Measurements from ENCODE around the gene CNEP1R1. TPM values are rescaled to one million over a fixed set of nuclear protein-coding genes. Genes with fewer than 3 reads are reported as not detected.

The CNEP1R1 gene
- total RNA-seq, 2 donors from 2014 or later: 20.2 to 24.9 TPM

GRCh38 chr16:50065241-50065623 lies 40.2 kb downstream of the CNEP1R1 start:
- H3K36me3 Mint-ChIP-seq (ENCODE audit: low read depth): no peaks in the 10 kb centered on the region
- H3K27ac Mint-ChIP-seq: no peak overlapping the region
- no peak overlapping the region for H3K27ac ChIP-seq (ENCODE audit: low read depth, low read length)
- peak overlapping the region; percentile 84 for H3K4me3 ChIP-seq (ENCODE audit: low read length)
- 86 to 88% methylated on average over 5 to 8 of the region's 8 CpGs for WGBS, 2 experiments (ENCODE audit: insufficient coverage in 1 of 2, insufficient read length in 1 of 2)
- H3K9me3 ChIP-seq (ENCODE audit: control insufficient read depth, low read length): no peaks in the 10 kb centered on the region
- DNase-seq: no peak
- H3K36me3 ChIP-seq (ENCODE audit: control insufficient read depth, insufficient read depth, low read length): peaks cover 17% of the 10 kb centered on the region
- H3K4me1 Mint-ChIP-seq: peaks cover 15% of the 10 kb centered on the region
- no peak for TF ChIP-seq CTCF (conservative IDR thresholded peaks at IDR 0.05)
- H3K9me3 Mint-ChIP-seq: no peaks in the 10 kb centered on the region
- H3K4me3 Mint-ChIP-seq: peak overlapping the region; percentile 79
- H3K4me1 ChIP-seq (ENCODE audit: control insufficient read depth, insufficient read depth, low read length): no peaks in the 10 kb centered on the region
- no peak overlapping the region for H3K9ac ChIP-seq (ENCODE audit: extremely low read depth, low read length, poor library complexity, severe bottlenecking)
- H3K27me3 Mint-ChIP-seq (ENCODE audit: insufficient read depth): no peaks in the 10 kb centered on the region
- no peaks in the 10 kb centered on the region for H3K27me3 ChIP-seq (ENCODE audit: control insufficient read depth, insufficient read depth, low read length, poor library complexity, severe bottlenecking)

GRCh38 chr16:50065624-50066481 lies 40.8 kb downstream of the CNEP1R1 start, which contains the start of gene HEATR3:
Gene HEATR3, plus strand, starts transcription at chr16:50065970. Its CDS starts 162 bp downstream, at chr16:50066132.
- Mint-ChIP-seq H3K9me3 (no peaks in the 10 kb centered on the region), H3K27me3 (ENCODE audit: insufficient read depth) (no peaks in the 10 kb centered on the region), H3K27ac (peak within 1 kb of the TSS; percentile 91), H3K4me1 (peaks cover 15% of the 10 kb centered on the region), H3K36me3 (ENCODE audit: low read depth) (peaks cover 3% of the 10 kb centered on the region), H3K4me3 (peak within 1 kb of the TSS; percentile 79)
- Histone ChIP-seq H3K4me3 (ENCODE audit: low read length) (peak within 1 kb of the TSS; percentile 84), H3K36me3 (ENCODE audit: control insufficient read depth, insufficient read depth, low read length) (peaks cover 22% of the 10 kb centered on the region), H3K9ac (ENCODE audit: extremely low read depth, low read length, poor library complexity, severe bottlenecking) (peak within 1 kb of the TSS; percentile 68), H3K27ac (ENCODE audit: low read depth, low read length) (peak within 1 kb of the TSS; percentile 91), H3K4me1 (ENCODE audit: control insufficient read depth, insufficient read depth, low read length) (no peaks in the 10 kb centered on the region), H3K27me3 (ENCODE audit: control insufficient read depth, insufficient read depth, low read length, poor library complexity, severe bottlenecking) (no peaks in the 10 kb centered on the region), H3K9me3 (ENCODE audit: control insufficient read depth, low read length) (no peaks in the 10 kb centered on the region)
- no peak for TF ChIP-seq CTCF (conservative IDR thresholded peaks at IDR 0.05)
- 0 to 2% methylated on average over 21 to 90 of the region's 91 CpGs for WGBS, 2 experiments (ENCODE audit: insufficient coverage in 1 of 2, insufficient read length in 1 of 2)
- DNase-seq: peak; percentile 98

DNA sequence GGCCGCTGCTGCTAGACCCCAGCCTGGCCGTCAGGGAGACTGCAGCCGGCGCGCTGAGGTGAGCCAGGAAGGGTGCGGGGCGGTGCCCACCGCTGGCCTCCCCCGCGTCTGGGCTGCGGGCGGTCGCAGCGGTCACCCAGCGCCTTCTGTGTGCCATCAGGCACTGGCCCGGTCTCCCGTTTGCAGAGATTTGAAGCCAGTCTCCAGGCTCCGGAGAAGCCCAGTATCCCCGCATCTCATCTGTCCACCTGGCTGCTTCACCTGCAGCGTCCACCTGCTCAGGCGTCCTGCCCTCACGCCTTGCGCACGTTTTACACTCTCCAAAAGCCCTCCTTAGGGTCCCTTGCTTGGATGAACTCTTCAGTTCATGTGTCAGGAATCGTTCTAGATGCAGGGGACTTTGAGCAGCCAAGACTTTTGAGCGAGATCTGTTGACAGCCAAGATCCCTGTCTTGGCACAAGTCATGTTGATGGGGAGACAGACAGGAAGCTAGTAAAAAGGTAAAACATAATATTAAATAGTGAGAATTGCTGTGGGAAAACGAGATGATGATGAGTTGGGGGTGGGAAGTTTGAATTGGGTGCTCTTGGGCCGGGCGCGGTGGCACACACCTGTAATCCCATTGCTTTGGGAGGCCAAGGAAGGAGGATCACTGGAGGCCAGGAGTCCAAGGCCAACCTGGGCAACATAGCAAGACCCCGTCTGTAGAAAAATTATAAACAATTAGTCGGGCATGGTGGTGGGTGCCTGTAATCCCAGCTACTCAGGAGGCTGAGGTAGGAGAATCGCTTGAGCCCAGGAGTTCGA lies 41.7 kb downstream of the CNEP1R1 start:
- WGBS, 2 experiments (ENCODE audit: insufficient coverage in 1 of 2, insufficient read length in 1 of 2): 25 to 26% methylated on average over 31 to 34 of the region's 34 CpGs

More for the DNA sequence above, 41.7 kb downstream of the CNEP1R1 start:
- peak overlapping the region; percentile 68 for H3K9ac ChIP-seq (ENCODE audit: extremely low read depth, low read length, poor library complexity, severe bottlenecking)
- DNase-seq: no peak
- peak overlapping the region; percentile 36 for H3K27ac Mint-ChIP-seq
- no peaks in the 10 kb centered on the region for H3K27me3 ChIP-seq (ENCODE audit: control insufficient read depth, insufficient read depth, low read length, poor library complexity, severe bottlenecking)
- no peaks in the 10 kb centered on the region for H3K9me3 ChIP-seq (ENCODE audit: control insufficient read depth, low read length)
- no peaks in the 10 kb centered on the region for H3K9me3 Mint-ChIP-seq
- peak overlapping the region; percentile 79 for H3K4me3 Mint-ChIP-seq
- H3K4me1 ChIP-seq (ENCODE audit: control insufficient read depth, insufficient read depth, low read length): no peaks in the 10 kb centered on the region
- H3K36me3 ChIP-seq (ENCODE audit: control insufficient read depth, insufficient read depth, low read length): peaks cover 25% of the 10 kb centered on the region
- H3K4me3 ChIP-seq (ENCODE audit: low read length): peak overlapping the region; percentile 84
- peak overlapping the region; percentile 64 for H3K27ac ChIP-seq (ENCODE audit: low read depth, low read length)
- peaks cover 6% of the 10 kb centered on the region for H3K36me3 Mint-ChIP-seq (ENCODE audit: low read depth)
- peak; percentile 32 for TF ChIP-seq CTCF (conservative IDR thresholded peaks at IDR 0.05)
- no peaks in the 10 kb centered on the region for H3K27me3 Mint-ChIP-seq (ENCODE audit: insufficient read depth)
- peaks cover 15% of the 10 kb centered on the region for H3K4me1 Mint-ChIP-seq
